ENCODE data around the gene NR4A2. TPM values are rescaled to one million over a fixed set of nuclear protein-coding genes. Genes with fewer than 3 reads are reported as not detected.
A peak's percentile ranks its signal among the peaks of the same experiment; 100 is the strongest.

Gene NR4A2
- total RNA-seq, 1 donor from 2014 or later, result 4.0 TPM

GRCh38 chr2:156329031-156329926 lies 3.2 kb downstream of the NR4A2 start:
- TF ChIP-seq, protein P1, sequence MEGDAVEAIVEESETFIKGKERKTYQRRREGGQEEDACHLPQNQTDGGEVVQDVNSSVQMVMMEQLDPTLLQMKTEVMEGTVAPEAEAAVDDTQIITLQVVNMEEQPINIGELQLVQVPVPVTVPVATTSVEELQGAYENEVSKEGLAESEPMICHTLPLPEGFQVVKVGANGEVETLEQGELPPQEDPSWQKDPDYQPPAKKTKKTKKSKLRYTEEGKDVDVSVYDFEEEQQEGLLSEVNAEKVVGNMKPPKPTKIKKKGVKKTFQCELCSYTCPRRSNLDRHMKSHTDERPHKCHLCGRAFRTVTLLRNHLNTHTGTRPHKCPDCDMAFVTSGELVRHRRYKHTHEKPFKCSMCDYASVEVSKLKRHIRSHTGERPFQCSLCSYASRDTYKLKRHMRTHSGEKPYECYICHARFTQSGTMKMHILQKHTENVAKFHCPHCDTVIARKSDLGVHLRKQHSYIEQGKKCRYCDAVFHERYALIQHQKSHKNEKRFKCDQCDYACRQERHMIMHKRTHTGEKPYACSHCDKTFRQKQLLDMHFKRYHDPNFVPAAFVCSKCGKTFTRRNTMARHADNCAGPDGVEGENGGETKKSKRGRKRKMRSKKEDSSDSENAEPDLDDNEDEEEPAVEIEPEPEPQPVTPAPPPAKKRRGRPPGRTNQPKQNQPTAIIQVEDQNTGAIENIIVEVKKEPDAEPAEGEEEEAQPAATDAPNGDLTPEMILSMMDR (IDR thresholded peaks at IDR 0.05), result no peak
- Histone ChIP-seq H3K36me3 (peaks cover 13% of the 10 kb centered on the region), H3K27me3 (ENCODE audit: low read depth) (peaks cover 22% of the 10 kb centered on the region), H3K4me1 (peaks cover 19% of the 10 kb centered on the region), H3K27ac (no peak overlapping the region), H3K4me3 (peak overlapping the region; percentile 12), H3K9me3 (no peaks in the 10 kb centered on the region)
- ATAC-seq (no peak), DNase-seq (peak; percentile 51)
- intact Hi-C loops (cut with DNase I), result no loop called here

DNA sequence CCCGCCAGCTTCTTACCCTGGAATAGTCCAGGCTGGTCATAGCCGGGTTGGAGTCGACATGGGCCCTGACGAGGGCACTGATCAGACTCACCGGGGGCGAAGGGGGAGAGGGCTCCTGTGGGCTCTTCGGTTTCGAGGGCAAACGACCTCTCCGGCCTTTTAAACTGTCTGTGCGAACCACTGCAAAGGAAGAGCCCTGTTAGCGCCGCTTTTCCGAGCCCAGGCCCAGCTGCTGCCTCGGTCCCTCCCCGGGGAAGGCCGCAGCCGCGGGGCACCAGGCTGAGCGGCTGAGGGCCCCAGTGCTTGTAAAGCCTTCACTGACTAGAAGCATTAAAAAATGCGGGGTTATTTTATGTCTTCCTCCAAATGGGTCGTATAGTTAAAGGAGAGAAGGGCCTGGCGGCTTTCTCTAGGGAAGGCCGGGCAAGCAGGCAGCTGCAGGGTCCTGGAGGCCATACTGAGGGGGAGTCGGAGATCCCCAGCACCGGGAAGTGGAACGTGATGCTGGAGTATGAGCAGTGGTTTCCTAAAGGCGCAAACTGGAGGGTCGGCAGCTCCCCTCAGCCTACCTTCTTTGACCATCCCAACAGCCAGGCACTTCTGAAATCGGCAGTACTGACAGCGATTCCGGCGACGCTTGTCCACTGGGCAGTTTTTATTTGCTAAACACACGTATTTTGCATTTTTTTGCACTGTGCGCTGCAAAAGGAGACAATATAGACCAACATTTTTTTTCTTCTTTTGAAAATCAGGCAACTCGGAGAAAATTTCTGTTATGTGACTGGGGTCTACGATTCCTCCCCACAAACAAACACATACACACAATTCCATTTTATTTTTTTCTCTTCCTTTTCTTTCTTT lies 4.5 kb downstream of the NR4A2 start:
- ATAC-seq, result no peak
- peaks cover 31% of the 10 kb centered on the region for H3K27me3 ChIP-seq (ENCODE audit: low read depth)
- H3K36me3 ChIP-seq, result peaks cover 13% of the 10 kb centered on the region
- no peak overlapping the region for H3K4me3 ChIP-seq
- H3K27ac ChIP-seq, result no peak overlapping the region
- no peaks in the 10 kb centered on the region for H3K9me3 ChIP-seq
- TF ChIP-seq, protein P1 (IDR thresholded peaks at IDR 0.05), result no peak
- H3K4me1 ChIP-seq, result peaks cover 19% of the 10 kb centered on the region
- no peak for DNase-seq
- intact Hi-C loops (cut with DNase I), result no loop called here

DNA sequence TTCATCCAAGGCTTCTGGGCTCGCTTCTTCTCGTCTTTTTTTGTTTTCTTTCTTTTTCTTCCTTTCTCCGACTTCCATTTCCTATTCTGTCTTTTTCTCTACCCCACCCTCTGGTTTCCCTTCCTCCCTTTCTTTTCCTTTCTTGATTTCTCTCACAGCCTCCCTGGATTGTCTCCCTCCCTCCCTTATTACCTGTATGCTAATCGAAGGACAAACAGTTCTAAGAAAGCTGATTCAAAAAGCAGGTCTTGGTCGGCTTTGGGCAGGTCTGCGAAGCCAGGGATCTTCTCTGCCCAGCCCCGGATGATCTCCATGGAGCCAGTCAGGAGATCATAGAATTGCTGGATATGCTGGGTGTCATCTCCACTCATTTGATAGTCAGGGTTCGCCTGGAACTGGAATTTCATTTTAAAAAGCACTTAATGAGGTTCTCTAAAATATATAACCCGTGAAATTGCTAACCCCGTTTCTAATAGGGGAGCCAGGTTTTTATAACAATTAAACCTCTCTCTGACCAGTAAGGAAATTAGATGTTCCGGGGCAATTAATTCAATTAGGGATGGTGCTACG lies 5.9 kb downstream of the NR4A2 start:
- no peaks in the 10 kb centered on the region for H3K9me3 ChIP-seq
- no peak overlapping the region for H3K27ac ChIP-seq
- intact Hi-C loops (cut with DNase I), result no loop called here
- H3K27me3 ChIP-seq (ENCODE audit: low read depth), result peaks cover 45% of the 10 kb centered on the region
- peaks cover 13% of the 10 kb centered on the region for H3K36me3 ChIP-seq
- DNase-seq (no peak), ATAC-seq (no peak)
- TF ChIP-seq, protein P1 (IDR thresholded peaks at IDR 0.05), result no peak
- no peak overlapping the region for H3K4me3 ChIP-seq
- peaks cover 32% of the 10 kb centered on the region for H3K4me1 ChIP-seq

DNA sequence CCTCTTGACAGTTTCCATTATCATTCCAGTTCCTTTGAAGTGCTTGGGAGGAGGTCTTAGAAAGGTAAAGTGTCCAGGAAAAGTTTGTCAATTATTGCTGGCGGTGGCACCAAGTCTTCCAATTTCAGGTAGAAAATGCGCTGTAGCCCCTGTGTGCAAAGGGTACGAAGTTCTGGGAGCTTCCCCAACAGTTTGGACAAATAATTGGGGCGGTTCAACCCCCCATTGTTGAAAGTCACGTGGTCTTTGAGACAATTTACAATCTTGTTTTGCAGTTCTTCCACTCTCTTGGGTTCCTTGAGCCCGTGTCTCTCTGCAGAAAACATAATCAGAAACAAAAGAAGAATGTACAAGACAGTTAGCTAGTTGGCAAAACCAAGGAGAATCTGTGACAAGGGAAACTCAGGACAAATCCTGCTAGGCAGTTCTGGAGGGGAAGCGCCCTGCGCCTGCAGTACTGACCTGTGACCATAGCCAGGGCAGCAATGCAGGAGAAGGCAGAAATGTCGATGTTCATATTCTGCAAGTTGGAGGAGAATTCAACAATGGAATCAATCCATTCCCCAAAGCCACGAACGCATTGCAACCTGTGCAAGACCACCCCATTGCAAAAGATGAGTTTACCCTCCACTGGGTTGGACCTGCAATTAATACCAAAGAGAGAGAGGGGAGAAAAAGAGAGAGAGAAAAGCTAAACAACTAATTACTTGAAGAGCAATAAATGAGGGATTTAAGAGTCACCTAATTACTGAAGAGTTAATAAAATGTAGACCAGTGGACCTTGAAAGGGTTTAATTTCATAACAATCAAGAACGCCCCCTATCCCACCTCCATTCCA lies 6.6 kb downstream of the NR4A2 start:
- no peak overlapping the region for H3K4me3 ChIP-seq
- no peak for ATAC-seq
- TF ChIP-seq, protein P1 (IDR thresholded peaks at IDR 0.05), result no peak
- H3K27ac ChIP-seq, result no peak overlapping the region
- no peaks in the 10 kb centered on the region for H3K9me3 ChIP-seq
- intact Hi-C loops (cut with DNase I), result no loop called here
- peaks cover 13% of the 10 kb centered on the region for H3K36me3 ChIP-seq
- H3K4me1 ChIP-seq, result peaks cover 32% of the 10 kb centered on the region
- peaks cover 52% of the 10 kb centered on the region for H3K27me3 ChIP-seq (ENCODE audit: low read depth)
- DNase-seq, result no peak

DNA sequence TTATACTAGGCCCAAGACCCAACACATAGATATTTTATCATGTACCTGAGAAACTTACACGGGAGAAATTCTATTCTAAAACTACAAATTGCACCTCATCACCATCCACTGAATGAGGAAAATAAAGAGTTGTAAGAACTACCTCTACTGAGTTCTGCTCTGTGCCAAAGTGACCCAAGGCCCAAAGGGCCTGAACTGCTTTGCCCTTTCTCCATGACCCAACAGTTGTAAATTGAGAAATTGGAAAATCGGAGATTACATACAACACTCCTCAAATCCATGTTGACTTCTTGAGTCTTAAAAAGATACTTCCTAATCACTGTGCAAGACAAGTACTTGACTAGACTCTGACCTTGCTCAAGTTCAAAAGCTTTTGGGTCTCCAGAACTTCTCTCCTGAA lies 8.8 kb downstream of the NR4A2 start:
- intact Hi-C loops (cut with DNase I), result no loop called here
- Histone ChIP-seq H3K4me1 (peaks cover 35% of the 10 kb centered on the region), H3K9me3 (no peaks in the 10 kb centered on the region), H3K36me3 (peaks cover 13% of the 10 kb centered on the region), H3K27me3 (ENCODE audit: low read depth) (peaks cover 55% of the 10 kb centered on the region), H3K4me3 (no peak overlapping the region), H3K27ac (no peak overlapping the region)
- DNase-seq (no peak), ATAC-seq (no peak)
- TF ChIP-seq, protein P1 (IDR thresholded peaks at IDR 0.05), result no peak
